GM20000 (cell line): ENCODE measurements around the gene CHODL.

Source experiments
- DNase-seq: peaks from one replicate; pipeline ENCODE4 v3.0.0; 2012; ENCODE audit warnings: low spot score
- CTCF ChIP-seq: IDR thresholded peaks from 2 replicates; pipeline ENCODE4 v1.5.1; 2012; ENCODE audit warnings: mild to moderate bottlenecking, control low read depth; ENCODE audit errors: extremely low read depth, missing control alignments

Gene CHODL

GRCh38 chr21:18245464-18245967 is 883 bp downstream of the CHODL start:
- no peak for TF ChIP-seq CTCF
- peak; percentile 10 for DNase-seq

DNA sequence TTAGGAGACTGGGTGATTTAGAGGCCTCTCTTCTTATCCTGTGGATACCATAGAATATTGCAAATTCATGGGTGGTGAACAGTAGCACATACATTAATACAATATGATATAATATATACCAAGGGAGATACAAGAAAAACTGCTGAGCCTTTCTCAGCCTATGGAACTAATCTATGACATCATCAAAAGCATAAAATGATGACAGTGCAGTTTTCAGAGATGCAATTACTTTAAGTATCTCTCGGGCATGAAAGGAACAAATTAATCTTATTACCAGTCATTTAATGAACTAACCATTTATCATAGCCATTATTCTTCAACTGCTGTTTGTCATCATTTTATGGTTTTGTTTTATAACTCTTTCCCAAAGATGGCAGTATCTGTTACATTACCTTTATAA is 3.5 kb downstream of the CHODL start:
- DNase-seq: no peak
- no peak for TF ChIP-seq CTCF

GRCh38 chr21:18249672-18250071 is 5.0 kb downstream of the CHODL start:
- no peak for TF ChIP-seq CTCF
- no peak for DNase-seq

DNA sequence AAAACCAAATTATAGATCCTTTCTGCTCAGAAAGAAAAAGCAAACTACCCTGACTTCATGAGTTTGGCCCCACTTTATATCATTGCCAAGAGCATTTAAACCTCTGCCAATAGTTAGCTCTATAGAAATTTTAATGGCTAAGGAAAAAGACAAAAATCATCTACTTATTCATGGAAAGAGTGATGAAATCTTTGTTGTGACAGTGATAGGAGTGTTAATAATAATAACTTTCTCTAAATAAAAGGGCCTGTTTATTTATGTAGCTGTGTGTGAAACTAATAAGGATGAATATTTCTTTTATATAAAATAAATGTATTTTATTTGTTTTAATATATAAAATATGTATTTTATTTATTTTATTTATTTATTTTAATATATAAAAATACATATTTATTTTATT is 6.4 kb downstream of the CHODL start:
- TF ChIP-seq CTCF: no peak
- DNase-seq: no peak

DNA sequence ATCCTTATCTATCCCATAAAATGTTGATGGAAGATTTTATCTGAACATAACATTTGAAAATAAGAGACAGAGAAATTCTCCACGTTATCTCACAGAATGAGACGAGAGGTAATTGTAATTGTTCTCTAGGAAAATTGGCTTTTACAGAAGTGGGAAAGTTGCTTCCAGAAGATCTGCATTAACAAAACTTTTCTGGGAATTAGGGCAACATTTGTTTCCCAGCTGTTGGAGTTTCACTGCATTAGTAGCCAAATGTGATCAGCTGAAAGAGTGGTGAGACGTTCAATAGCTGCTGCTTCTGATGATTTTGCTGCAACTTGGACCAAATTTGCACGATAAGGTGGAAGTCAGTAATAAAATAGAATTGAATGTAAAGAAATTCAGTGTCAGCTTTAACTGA is 7.6 kb downstream of the CHODL start:
- TF ChIP-seq CTCF: no peak
- DNase-seq: no peak

- TF ChIP-seq CTCF: no peak
- no peak for DNase-seq
These were observed 8.0 kb downstream of the CHODL start for GRCh38 chr21:18252680-18253079.

DNA sequence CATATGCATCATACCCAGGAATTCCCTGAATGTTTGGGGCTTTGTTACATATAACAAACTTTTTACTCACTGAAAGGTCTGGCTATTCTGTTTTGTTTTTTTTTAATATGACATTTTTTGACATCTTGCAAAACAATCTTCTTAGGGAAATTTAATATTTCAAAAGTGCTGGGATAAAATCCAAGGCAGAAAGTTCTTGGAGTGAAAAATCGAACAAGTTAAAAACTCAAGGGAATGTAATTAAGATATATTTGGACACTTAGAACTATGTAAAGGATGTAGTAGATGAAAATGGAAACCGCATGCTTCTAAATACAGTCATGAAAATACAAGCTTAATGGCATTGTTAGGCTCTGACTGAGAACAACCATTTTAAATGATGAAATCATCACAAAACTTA is 8.6 kb downstream of the CHODL start:
- TF ChIP-seq CTCF: no peak
- no peak for DNase-seq
